Measurements from ENCODE around the gene BAG5.

Gene BAG5

DNA sequence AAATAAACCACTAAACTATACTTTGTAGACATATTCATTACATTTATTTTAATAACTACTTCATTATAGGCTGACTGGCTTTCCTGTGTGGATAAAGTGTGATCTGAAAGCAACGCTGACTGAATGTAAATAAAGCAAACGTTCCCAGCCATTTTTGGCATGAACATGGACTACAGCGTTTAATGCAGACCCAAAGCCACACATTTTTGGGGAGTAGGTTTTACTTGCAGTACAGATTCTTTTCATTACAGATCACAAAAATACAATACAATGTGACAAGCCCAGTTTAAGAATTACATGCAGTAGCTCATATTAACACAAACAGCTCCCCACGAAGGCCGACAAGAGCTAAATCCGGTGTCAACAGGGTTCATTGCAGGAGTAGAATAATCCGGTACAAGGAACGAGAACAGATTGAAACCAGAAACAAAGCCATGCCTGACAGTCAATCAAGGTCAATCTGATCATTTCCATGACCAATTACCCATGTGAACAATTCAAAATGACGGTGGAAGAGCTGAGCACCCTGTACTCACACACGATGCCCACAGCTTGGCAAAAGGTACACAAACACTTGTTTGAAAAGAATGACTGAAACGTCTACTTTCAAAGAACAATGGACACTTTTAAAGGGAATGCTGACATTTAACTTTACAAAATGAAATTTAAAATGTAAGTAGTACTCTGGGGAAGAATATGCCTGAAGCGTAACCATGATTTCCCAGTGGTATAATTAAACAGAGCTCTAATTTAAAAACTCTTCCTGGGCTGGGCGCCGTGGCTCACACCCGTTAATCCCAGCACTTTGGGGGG, 5.3 kb downstream of the BAG5 start:
- no peaks in the 10 kb centered on the region for H3K9me3 Mint-ChIP-seq (ENCODE audit: low read depth)
- no peak overlapping the region for H3K27ac Mint-ChIP-seq
- peaks cover 54% of the 10 kb centered on the region for H3K4me1 Mint-ChIP-seq (ENCODE audit: low read depth)
- H3K36me3 Mint-ChIP-seq, result peaks cover 7% of the 10 kb centered on the region
- H3K27me3 Mint-ChIP-seq, result no peaks in the 10 kb centered on the region
- H3K4me3 Mint-ChIP-seq, result no peak overlapping the region

DNA sequence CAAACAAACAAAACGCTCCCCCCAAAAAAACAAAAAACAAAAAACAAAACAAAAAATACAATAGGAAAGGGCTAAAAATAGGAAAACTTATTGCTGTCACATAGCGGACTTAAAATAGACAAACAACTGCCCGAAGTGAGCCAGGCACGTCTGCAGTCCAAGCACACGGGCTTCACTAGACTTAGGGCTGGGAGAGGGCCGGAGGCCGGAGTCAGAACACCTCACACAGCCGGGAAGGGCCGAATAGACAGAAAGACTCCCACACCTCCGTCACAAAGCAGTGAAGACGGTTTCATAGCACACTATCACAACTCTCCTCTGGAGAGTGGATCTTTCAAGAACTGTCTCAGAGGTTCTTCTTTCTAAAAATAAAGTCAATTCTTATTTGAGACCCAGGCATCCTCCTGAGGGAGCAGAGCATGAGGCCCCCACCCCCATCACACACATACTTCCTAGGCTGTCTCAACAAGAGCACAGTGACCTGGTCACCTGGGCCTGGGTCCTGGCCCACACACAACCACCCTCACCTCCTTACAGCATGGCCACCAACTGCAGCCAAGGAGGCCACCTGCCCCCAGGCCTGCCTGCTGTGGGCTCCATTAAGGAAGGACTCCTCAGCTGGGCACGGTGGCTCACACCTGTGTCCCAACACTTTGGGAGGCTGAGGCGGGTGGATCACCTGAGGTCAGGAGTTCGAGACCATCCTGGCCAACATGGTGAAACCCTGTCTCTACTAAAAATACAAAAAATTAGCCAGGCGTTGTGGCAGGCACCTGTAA, 6.7 kb downstream of the BAG5 start:
- peaks cover 3% of the 10 kb centered on the region for H3K36me3 Mint-ChIP-seq
- H3K27me3 Mint-ChIP-seq, result no peaks in the 10 kb centered on the region
- H3K4me3 Mint-ChIP-seq, result no peak overlapping the region
- peaks cover 44% of the 10 kb centered on the region for H3K4me1 Mint-ChIP-seq (ENCODE audit: low read depth)
- no peak overlapping the region for H3K27ac Mint-ChIP-seq
- no peaks in the 10 kb centered on the region for H3K9me3 Mint-ChIP-seq (ENCODE audit: low read depth)

GRCh38 chr14:103552846-103553210, 9.6 kb downstream of the BAG5 start:
- H3K27me3 Mint-ChIP-seq, result no peaks in the 10 kb centered on the region
- H3K4me3 Mint-ChIP-seq, result no peak overlapping the region
- H3K9me3 Mint-ChIP-seq (ENCODE audit: low read depth), result no peaks in the 10 kb centered on the region
- H3K4me1 Mint-ChIP-seq (ENCODE audit: low read depth), result peaks cover 17% of the 10 kb centered on the region
- H3K27ac Mint-ChIP-seq, result no peak overlapping the region
- no peaks in the 10 kb centered on the region for H3K36me3 Mint-ChIP-seq

DNA sequence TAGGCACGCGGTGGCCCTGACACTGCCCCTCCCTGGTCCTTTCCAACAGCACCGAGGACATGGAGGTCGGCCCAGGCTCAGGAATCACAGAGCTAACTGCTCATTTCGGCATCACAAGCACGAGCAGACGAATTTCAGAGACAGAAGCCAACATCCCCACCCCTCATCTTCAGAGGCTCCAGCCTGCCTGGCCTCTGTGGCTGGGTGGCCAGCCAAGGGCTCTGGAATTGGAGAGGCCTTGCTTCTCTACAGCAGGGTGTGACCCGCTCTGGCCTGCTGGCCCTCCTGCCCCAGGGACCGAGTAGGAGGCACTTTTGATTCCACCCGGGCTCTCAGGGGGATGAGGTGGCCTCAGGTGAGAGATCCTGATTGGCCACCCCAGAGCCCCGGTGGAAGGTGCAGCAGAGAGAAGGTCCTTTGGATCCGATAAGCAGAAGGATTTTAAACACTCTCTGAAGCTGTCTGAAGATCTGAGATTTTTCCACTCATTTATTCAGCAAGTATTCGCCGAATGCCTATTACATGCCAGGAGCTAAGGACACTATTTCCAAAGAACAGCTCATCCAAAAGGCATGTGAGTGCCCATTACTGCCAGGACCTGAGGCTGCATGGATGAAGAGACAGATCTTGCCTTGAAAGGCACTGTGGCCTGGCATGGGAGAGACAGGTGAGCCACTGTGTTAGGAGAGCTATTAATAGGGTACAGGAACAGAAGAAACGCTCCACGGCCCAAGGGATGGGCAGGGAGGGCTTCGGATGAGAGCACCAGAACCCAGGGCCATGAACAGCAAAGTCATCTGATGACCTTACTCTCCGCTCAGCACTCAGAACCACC, 10.2 kb downstream of the BAG5 start:
- H3K4me3 Mint-ChIP-seq, result no peak overlapping the region
- no peak overlapping the region for H3K27ac Mint-ChIP-seq
- H3K4me1 Mint-ChIP-seq (ENCODE audit: low read depth), result peaks cover 13% of the 10 kb centered on the region
- no peaks in the 10 kb centered on the region for H3K36me3 Mint-ChIP-seq
- no peaks in the 10 kb centered on the region for H3K9me3 Mint-ChIP-seq (ENCODE audit: low read depth)
- no peaks in the 10 kb centered on the region for H3K27me3 Mint-ChIP-seq

DNA sequence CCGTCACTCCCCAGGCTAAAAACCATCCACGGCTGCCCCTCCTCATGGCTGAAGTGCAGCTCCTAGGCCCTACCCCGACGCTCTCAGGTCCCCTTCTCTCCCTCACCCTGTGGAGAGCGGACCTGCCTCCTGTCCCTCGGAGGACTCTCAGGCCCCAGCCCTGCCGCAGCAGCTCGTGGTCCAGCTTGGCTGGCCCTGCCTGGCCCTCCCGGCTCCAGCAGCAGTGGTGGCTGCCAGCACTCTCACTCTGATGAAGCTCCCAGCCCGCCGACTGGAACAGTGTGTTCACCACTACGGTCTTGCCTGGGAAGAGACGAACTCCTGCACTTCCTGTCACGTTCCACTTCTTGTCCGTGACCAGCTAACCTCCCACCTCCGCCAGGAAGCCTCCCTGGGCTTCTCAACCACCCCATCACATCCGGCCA, 11.1 kb downstream of the BAG5 start:
- H3K4me3 Mint-ChIP-seq, result no peak overlapping the region
- no peak overlapping the region for H3K27ac Mint-ChIP-seq
- no peaks in the 10 kb centered on the region for H3K36me3 Mint-ChIP-seq
- peaks cover 6% of the 10 kb centered on the region for H3K4me1 Mint-ChIP-seq (ENCODE audit: low read depth)
- H3K9me3 Mint-ChIP-seq (ENCODE audit: low read depth), result no peaks in the 10 kb centered on the region
- no peaks in the 10 kb centered on the region for H3K27me3 Mint-ChIP-seq

GRCh38 chr14:103550451-103551337, 11.8 kb downstream of the BAG5 start:
- Mint-ChIP-seq H3K9me3 (ENCODE audit: low read depth) (no peaks in the 10 kb centered on the region), H3K27ac (no peak overlapping the region), H3K36me3 (no peaks in the 10 kb centered on the region), H3K27me3 (no peaks in the 10 kb centered on the region), H3K4me1 (ENCODE audit: low read depth) (peaks cover 5% of the 10 kb centered on the region), H3K4me3 (no peak overlapping the region)

DNA sequence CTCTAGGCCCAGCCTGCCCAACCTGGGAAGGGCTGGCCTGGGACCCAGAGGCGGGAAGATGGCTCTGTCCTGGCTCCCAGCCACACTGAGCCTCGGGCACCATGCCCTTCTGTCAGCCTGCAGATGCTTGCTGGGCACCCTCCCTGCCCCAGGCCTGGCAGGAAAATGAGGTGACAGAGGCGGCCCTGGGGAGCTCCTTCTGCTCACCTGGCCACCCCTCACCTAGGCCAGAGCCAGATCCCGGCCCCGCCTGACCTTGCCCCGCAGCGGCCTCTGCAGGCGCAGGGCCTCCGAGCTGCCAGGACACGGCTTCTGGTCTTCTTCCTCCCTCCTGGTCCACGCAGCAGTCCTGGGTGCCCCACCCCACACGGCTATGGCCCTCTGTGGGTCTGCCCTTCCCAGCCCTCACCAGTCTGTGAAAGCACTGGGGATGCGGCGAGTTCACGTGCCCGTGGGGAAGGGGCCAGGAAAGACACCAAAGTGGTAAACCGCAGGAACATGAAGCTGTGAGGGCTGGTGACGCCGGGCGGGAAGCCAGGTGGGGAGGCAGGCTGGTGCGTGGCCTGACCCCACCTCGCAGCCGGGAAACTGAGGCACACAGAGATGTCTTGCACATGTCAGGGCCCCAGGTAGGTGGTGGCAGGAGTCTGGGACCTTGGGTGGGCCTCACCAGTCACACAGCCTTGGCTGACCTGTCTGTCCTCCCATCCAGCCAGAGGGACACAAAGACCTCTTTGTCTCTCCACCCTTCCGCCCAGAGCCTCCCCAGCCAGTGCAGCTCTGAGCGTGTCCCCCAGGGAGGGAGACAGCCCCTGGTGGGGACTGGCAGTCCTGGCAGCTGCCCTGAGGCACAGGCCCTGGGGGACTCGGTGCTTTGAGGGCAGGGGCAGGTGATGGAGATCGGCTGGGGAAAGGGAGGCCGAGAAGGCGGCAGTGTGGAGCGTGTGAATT, 12.8 kb downstream of the BAG5 start:
- Mint-ChIP-seq H3K9me3 (ENCODE audit: low read depth) (no peaks in the 10 kb centered on the region), H3K4me3 (no peak overlapping the region), H3K4me1 (ENCODE audit: low read depth) (peaks cover 1% of the 10 kb centered on the region), H3K27ac (no peak overlapping the region), H3K27me3 (no peaks in the 10 kb centered on the region), H3K36me3 (no peaks in the 10 kb centered on the region)

DNA sequence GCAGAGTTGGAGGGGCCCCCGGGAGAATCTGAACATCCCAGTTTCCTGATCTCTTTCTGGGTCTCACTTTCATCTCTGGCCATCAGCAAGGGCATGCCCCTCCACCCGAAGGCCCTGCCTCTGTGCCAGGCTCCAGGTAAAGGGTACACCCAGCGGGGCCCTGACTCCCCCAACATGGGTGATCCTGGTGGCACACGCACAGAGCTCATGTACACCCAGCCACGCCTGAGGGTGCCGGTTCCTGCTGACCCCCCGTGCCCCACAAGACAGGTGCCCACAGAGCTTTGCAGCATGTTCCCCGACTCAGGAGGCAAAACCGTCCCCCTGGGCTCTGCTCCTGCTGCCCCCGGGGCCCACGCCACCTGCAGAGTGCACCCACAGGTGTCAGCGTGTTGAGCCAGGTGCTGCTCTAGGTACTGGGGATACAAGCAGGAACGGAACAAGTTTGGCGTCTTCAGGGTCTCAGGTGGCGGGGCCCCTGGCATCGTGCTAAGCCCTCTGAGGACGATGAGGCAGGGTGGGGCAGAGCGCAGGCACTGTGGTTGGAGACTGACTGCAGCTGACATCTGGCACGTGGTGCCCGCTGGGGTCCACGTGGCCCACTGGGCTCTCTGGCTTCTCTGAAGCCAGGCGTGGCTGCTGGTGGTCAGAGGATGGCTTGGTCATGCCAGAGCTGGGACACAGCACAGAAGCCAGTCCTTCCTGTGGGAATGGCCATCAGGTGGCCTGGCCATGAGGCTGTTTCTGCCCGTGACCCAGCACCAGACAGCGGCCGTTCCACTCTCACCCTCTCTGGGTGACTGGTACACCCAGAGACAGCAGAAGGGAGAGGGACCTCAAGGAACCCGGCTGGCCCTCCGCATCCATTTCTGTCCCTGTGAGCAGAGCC, 13.8 kb downstream of the BAG5 start:
- Mint-ChIP-seq H3K9me3 (ENCODE audit: low read depth) (no peaks in the 10 kb centered on the region), H3K27ac (no peak overlapping the region), H3K36me3 (no peaks in the 10 kb centered on the region)

GRCh38 chr14:103547941-103548462, 14.5 kb downstream of the BAG5 start:
- no peak overlapping the region for H3K27ac Mint-ChIP-seq

More for the DNA sequence above, 13.8 kb downstream of the BAG5 start:
- H3K4me1 Mint-ChIP-seq (ENCODE audit: low read depth), result peaks cover 1% of the 10 kb centered on the region
- H3K27me3 Mint-ChIP-seq, result no peaks in the 10 kb centered on the region
- H3K4me3 Mint-ChIP-seq, result no peak overlapping the region

GRCh38 chr14:103547455-103547940, 15.0 kb downstream of the BAG5 start:
- H3K36me3 Mint-ChIP-seq, result no peaks in the 10 kb centered on the region
- H3K9me3 Mint-ChIP-seq (ENCODE audit: low read depth), result no peaks in the 10 kb centered on the region
- H3K4me1 Mint-ChIP-seq (ENCODE audit: low read depth), result peaks cover 1% of the 10 kb centered on the region
- H3K27me3 Mint-ChIP-seq, result no peaks in the 10 kb centered on the region
- no peak overlapping the region for H3K27ac Mint-ChIP-seq
- no peak overlapping the region for H3K4me3 Mint-ChIP-seq

More at GRCh38 chr14:103547941-103548462, 14.5 kb downstream of the BAG5 start:
- H3K36me3 Mint-ChIP-seq, result no peaks in the 10 kb centered on the region
- H3K27me3 Mint-ChIP-seq, result no peaks in the 10 kb centered on the region
- no peaks in the 10 kb centered on the region for H3K9me3 Mint-ChIP-seq (ENCODE audit: low read depth)
- no peak overlapping the region for H3K4me3 Mint-ChIP-seq
- H3K4me1 Mint-ChIP-seq (ENCODE audit: low read depth), result peaks cover 1% of the 10 kb centered on the region

DNA sequence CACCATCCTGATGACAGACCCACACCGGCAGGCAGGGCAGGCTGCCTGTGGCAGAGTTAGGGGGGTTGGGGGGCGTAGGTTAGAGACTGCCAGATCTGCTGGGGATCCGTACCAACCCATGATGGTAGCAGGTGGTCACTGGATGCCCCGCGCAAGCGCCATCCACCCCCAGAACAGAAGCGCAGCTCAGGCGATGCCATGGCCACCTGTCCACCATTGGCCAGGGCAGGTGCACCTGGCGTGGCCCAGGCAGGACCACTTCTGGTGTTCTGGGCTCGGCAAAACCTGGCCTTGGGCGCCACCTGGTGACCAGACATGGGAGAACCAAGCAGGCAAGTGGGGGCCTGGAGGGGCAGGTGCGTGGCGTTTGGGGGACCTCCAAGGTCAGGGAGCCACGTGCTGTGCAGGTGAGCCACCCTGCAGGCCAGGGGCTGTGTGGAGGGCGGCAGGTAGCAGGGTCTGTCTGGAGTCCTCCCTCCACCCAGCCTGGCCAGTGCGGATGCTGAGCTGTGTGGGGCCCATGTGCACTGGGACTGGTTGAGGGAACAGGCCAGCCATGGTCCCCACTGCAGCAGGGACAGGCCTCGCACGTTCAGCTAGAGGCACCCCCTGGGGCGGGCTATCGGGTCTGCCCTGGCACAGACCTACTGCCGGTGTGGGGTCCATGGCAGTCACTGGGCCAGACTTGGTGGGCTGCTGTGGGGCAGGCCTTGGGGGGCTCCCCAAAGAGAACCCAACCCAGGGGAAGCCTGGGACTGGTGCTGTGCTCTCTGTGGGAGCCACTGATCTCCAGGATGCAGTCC, 15.6 kb downstream of the BAG5 start:
- no peak overlapping the region for H3K4me3 Mint-ChIP-seq
- no peak overlapping the region for H3K27ac Mint-ChIP-seq
- H3K27me3 Mint-ChIP-seq, result no peaks in the 10 kb centered on the region
- peaks cover 1% of the 10 kb centered on the region for H3K4me1 Mint-ChIP-seq (ENCODE audit: low read depth)
- no peaks in the 10 kb centered on the region for H3K36me3 Mint-ChIP-seq
- no peaks in the 10 kb centered on the region for H3K9me3 Mint-ChIP-seq (ENCODE audit: low read depth)

Data from activated naive CD8-positive, alpha-beta T cell (primary cell).